ENCODE results near the gene KCNJ6.

GRCh38 chr21:37647781-37648180 lies 268.5 kb downstream of the KCNJ6 start:
- TF ChIP-seq RAD21 (IDR thresholded peaks at IDR 0.05; ENCODE audit: insufficient read depth, low read depth, low read length) (no peak), POLR2AphosphoS5 (IDR thresholded peaks at IDR 0.05; ENCODE audit: low read length) (no peak), CTCF (IDR thresholded peaks at IDR 0.05 in 2 of 3, conservative IDR thresholded peaks at IDR 0.05 in 1 of 3; ENCODE audit: control insufficient read depth in 2 of 3, extremely low read depth in 1 of 3, insufficient read depth in 1 of 3, low read depth in 3 of 3, low read length in 3 of 3) (no peak), SP1 (IDR thresholded peaks at IDR 0.05; ENCODE audit: low read depth, low read length) (no peak), BMI1 (IDR thresholded peaks at IDR 0.05; ENCODE audit: borderline replicate concordance) (no peak), TAF1 (IDR thresholded peaks at IDR 0.05; ENCODE audit: borderline replicate concordance, low read depth, low read length) (no peak), PML (IDR thresholded peaks at IDR 0.05; ENCODE audit: low read length) (no peak), MYC (IDR thresholded peaks at IDR 0.05; ENCODE audit: insufficient read depth, insufficient read length, insufficient replicate concordance, low read length, severe bottlenecking) (no peak)

All from GM12878 (cell line).